NCI-H1048 (cell line): ENCODE measurements around the gene LIX1.
"Not testable (repeated sequence)": the region's sequence is repeated elsewhere in the genome, so short reads cannot be mapped to it uniquely, and the experiment has no call there.

ENCODE experiments used
- DNase-seq: peaks from one replicate; lab custom pipeline; 2025; lab: John Stamatoyannopoulos, UW

Gene LIX1

GRCh38 chr5:97142521-97143254 is at the start of gene LIX1:
Gene LIX1, minus strand, starts transcription at chr5:97142611. Its CDS starts 35 bp downstream, at chr5:97142576.
- no peak for DNase-seq

- DNase-seq: no peak
These were observed 49.5 kb upstream of the LIX1 start for GRCh38 chr5:97191893-97192292.

- DNase-seq: not testable (repeated sequence)
These were observed 47.1 kb upstream of the LIX1 start for GRCh38 chr5:97189523-97189922.

GRCh38 chr5:97183930-97184213 is 41.5 kb upstream of the LIX1 start:
- no peak for DNase-seq

GRCh38 chr5:97183100-97183929 is 40.9 kb upstream of the LIX1 start, which contains the start of gene RIOK2:
Gene RIOK2, minus strand, starts transcription at chr5:97183247. Its CDS starts 56 bp downstream, at chr5:97183191.
- DNase-seq: peak; percentile 90

GRCh38 chr5:97182571-97183099 is 40.2 kb upstream of the LIX1 start:
- no peak for DNase-seq

- no peak for DNase-seq
These were observed 39.6 kb upstream of the LIX1 start for GRCh38 chr5:97181856-97182545.

GRCh38 chr5:97179457-97179856 is 37.0 kb upstream of the LIX1 start:
- DNase-seq: not testable (repeated sequence)

GRCh38 chr5:97172227-97172626 is 29.8 kb upstream of the LIX1 start:
- no peak for DNase-seq

- DNase-seq: no peak
These were observed 29.3 kb upstream of the LIX1 start for GRCh38 chr5:97171703-97172102.

GRCh38 chr5:97167435-97167834 is 25.0 kb upstream of the LIX1 start:
- no peak for DNase-seq

- DNase-seq: no peak
These were observed 23.3 kb upstream of the LIX1 start for GRCh38 chr5:97165726-97166125.

- DNase-seq: no peak
These were observed 22.4 kb upstream of the LIX1 start for GRCh38 chr5:97164846-97165245.

GRCh38 chr5:97163790-97164285 is 21.4 kb upstream of the LIX1 start:
- no peak for DNase-seq

- no peak for DNase-seq
These were observed 21.0 kb upstream of the LIX1 start for GRCh38 chr5:97163360-97163764.

GRCh38 chr5:97162045-97162444 is 19.6 kb upstream of the LIX1 start:
- peak; percentile 38 for DNase-seq

GRCh38 chr5:97157689-97158088 is 15.3 kb upstream of the LIX1 start:
- DNase-seq: no peak

GRCh38 chr5:97151370-97151769 is 9.0 kb upstream of the LIX1 start:
- no peak for DNase-seq

GRCh38 chr5:97150401-97150800 is 8.0 kb upstream of the LIX1 start:
- no peak for DNase-seq

GRCh38 chr5:97149709-97150108 is 7.3 kb upstream of the LIX1 start:
- DNase-seq: no peak

GRCh38 chr5:97148288-97148687 is 5.9 kb upstream of the LIX1 start:
- no peak for DNase-seq

- DNase-seq: no peak
These were observed 1.3 kb upstream of the LIX1 start for GRCh38 chr5:97143704-97144103.
